SH-SY5Y (cell line): ENCODE results near the gene BBS9.

Experiments used
- GATA2 ChIP-seq: IDR thresholded peaks from 2 replicates; pipeline ENCODE4 v1.6.1; 2011; ENCODE audit warnings: mild to moderate bottlenecking, low read depth, low read length
- GATA3 ChIP-seq: IDR thresholded peaks from 2 replicates; pipeline ENCODE4 v1.6.1; 2011; ENCODE audit warnings: low read depth, mild to moderate bottlenecking, low read length, moderate library complexity

BBS9 gene

GRCh38 chr7:33517191-33517590, 387.8 kb downstream of the BBS9 start:
- no peak for TF ChIP-seq GATA3
- TF ChIP-seq GATA2, result no peak

- TF ChIP-seq GATA3 (no peak), GATA2 (no peak)
These were observed 399.7 kb downstream of the BBS9 start for GRCh38 chr7:33529070-33529469.

GRCh38 chr7:33530664-33531063, 401.3 kb downstream of the BBS9 start:
- TF ChIP-seq GATA3 (no peak), GATA2 (no peak)

GRCh38 chr7:33531888-33532287, 402.5 kb downstream of the BBS9 start:
- TF ChIP-seq GATA2, result no peak
- no peak for TF ChIP-seq GATA3

GRCh38 chr7:33534833-33535232, 405.5 kb downstream of the BBS9 start:
- no peak for TF ChIP-seq GATA2
- TF ChIP-seq GATA3, result no peak

GRCh38 chr7:33535989-33536388, 406.6 kb downstream of the BBS9 start:
- TF ChIP-seq GATA2, result no peak
- no peak for TF ChIP-seq GATA3

GRCh38 chr7:33536398-33537103, 407.2 kb downstream of the BBS9 start:
- TF ChIP-seq GATA2, result no peak
- no peak for TF ChIP-seq GATA3

- no peak for TF ChIP-seq GATA2
- no peak for TF ChIP-seq GATA3
These were observed 407.7 kb downstream of the BBS9 start for GRCh38 chr7:33537104-33537477.

- TF ChIP-seq GATA3 (no peak), GATA2 (no peak)
These were observed 409.8 kb downstream of the BBS9 start for GRCh38 chr7:33539198-33539597.

- TF ChIP-seq GATA2 (no peak), GATA3 (no peak)
These were observed 410.5 kb downstream of the BBS9 start for GRCh38 chr7:33539659-33540400.

- no peak for TF ChIP-seq GATA3
- TF ChIP-seq GATA2, result no peak
These were observed 418.5 kb downstream of the BBS9 start for GRCh38 chr7:33547880-33548279.

GRCh38 chr7:33550363-33550762, 421.0 kb downstream of the BBS9 start:
- no peak for TF ChIP-seq GATA2
- TF ChIP-seq GATA3, result no peak

- TF ChIP-seq GATA2, result no peak
- no peak for TF ChIP-seq GATA3
These were observed 421.6 kb downstream of the BBS9 start for GRCh38 chr7:33550979-33551378.

- TF ChIP-seq GATA3 (no peak), GATA2 (no peak)
These were observed 424.7 kb downstream of the BBS9 start for GRCh38 chr7:33554046-33554445.

- TF ChIP-seq GATA3, result no peak
- TF ChIP-seq GATA2, result no peak
These were observed 425.2 kb downstream of the BBS9 start for GRCh38 chr7:33554576-33554975.
